ENCODE results near the gene LLPH. TPM values are rescaled to one million over a fixed set of nuclear protein-coding genes. Genes with fewer than 3 reads are reported as not detected.
A peak's percentile ranks its signal among the peaks of the same experiment; 100 is the strongest.

Gene LLPH
- total RNA-seq, 1 experiment from 2014 or later: 39.6 TPM

- no peak for DNase-seq (ENCODE audit: extremely low read depth, low read depth)
Measured at GRCh38 chr12:66103016-66103913, 27.3 kb downstream of the LLPH start.

- no peak for DNase-seq (ENCODE audit: extremely low read depth, low read depth)
Measured at GRCh38 chr12:66092559-66093269, 37.8 kb downstream of the LLPH start.

- no peak for DNase-seq (ENCODE audit: extremely low read depth, low read depth)
Measured at GRCh38 chr12:66090157-66090556, 40.4 kb downstream of the LLPH start.

- DNase-seq (ENCODE audit: extremely low read depth, low read depth): peak; percentile 68
Measured at GRCh38 chr12:66087365-66087943, 43.1 kb downstream of the LLPH start.

- no peak for DNase-seq (ENCODE audit: extremely low read depth, low read depth)
Measured at GRCh38 chr12:66085998-66086397, 44.6 kb downstream of the LLPH start.

GRCh38 chr12:66085213-66085612 is 45.3 kb downstream of the LLPH start:
- no peak for DNase-seq (ENCODE audit: extremely low read depth, low read depth)

GRCh38 chr12:66083766-66084165 is 46.8 kb downstream of the LLPH start:
- DNase-seq (ENCODE audit: extremely low read depth, low read depth): no peak

GRCh38 chr12:66082744-66083143 is 47.8 kb downstream of the LLPH start:
- no peak for DNase-seq (ENCODE audit: extremely low read depth, low read depth)

- no peak for DNase-seq (ENCODE audit: extremely low read depth, low read depth)
Measured at GRCh38 chr12:66080791-66081190, 49.8 kb downstream of the LLPH start.

- no peak for DNase-seq (ENCODE audit: extremely low read depth, low read depth)
Measured at GRCh38 chr12:66077542-66077941, 53.0 kb downstream of the LLPH start.

- no peak for DNase-seq (ENCODE audit: extremely low read depth, low read depth)
Measured at GRCh38 chr12:66074561-66074960, 56.0 kb downstream of the LLPH start.

GRCh38 chr12:66072566-66072965 is 58.0 kb downstream of the LLPH start:
- peak; percentile 83 for DNase-seq (ENCODE audit: extremely low read depth, low read depth)

- no peak for DNase-seq (ENCODE audit: extremely low read depth, low read depth)
Measured at GRCh38 chr12:66072135-66072534, 58.4 kb downstream of the LLPH start.

- DNase-seq (ENCODE audit: extremely low read depth, low read depth): no peak
Measured at GRCh38 chr12:66071549-66071948, 59.0 kb downstream of the LLPH start.

- no peak for DNase-seq (ENCODE audit: extremely low read depth, low read depth)
Measured at GRCh38 chr12:66070378-66071120, 60.0 kb downstream of the LLPH start.

GRCh38 chr12:66066929-66067523 is 63.5 kb downstream of the LLPH start:
- no peak for DNase-seq (ENCODE audit: extremely low read depth, low read depth)

Measured in NCI-H460 (cell line).